A549 (cell line): ENCODE measurements around the gene ERI2. TPM values are rescaled to one million over a fixed set of nuclear protein-coding genes. Genes with fewer than 3 reads are reported as not detected.

Experiments
- ATAC-seq, 2 experiments: fragments of 200-7000 bp in 1 of 2; fragments of >200 bp in 1 of 2; cut with Nextera tagmentation in 1 of 2; cut with Tn5 transposase in 1 of 2; 3 replicates each; pipeline versions ENCODE4 v1.8.0 to v1.9.1; 2018 to 2020; ENCODE audit warnings: mild to moderate bottlenecking in 1 of 2, moderate library complexity in 1 of 2
- CTCF ChIA-PET: fragments of 300-600 bp; sonication (Branson Sonifier 250); formaldehyde crosslinking; extraction: SDS; loops from one replicate; lab custom pipeline; 2021; ENCODE audit warnings: antibody characterized with exemption, inconsistent platforms; lab: Yijun Ruan, JAX
- POLR2A ChIA-PET: fragments of 350-600 bp; formaldehyde crosslinking; extraction: SDS; loops from one replicate; lab custom pipeline; 2021; ENCODE audit warnings: antibody characterized with exemption, inconsistent platforms; lab: Yijun Ruan, JAX
- DNase-seq, 2 experiments: peaks; one replicate each; pipeline versions ENCODE4 v3.0.0 to v3.0.0-alpha.2; 2011 to 2016; ENCODE audit warnings: low read depth in 1 of 2, low spot score in 1 of 2
- FAIRE-seq: peaks from 2 replicates; lab custom pipeline; 2011; peaks lifted over from hg19 to GRCh38; lab: Jason Lieb, UNC
- H3K27ac ChIP-seq, 2 experiments: fragments of >200 bp; sonication (Bioruptor Twin); formaldehyde crosslinking; 3 replicates each; pipeline ENCODE4 v1.5.1; 2016 to 2017
- H3K4me1 ChIP-seq: fragments of >200 bp; sonication (Bioruptor Twin); formaldehyde crosslinking; 3 replicates; pipeline ENCODE4 v1.6.1; 2016
- H3K4me2 ChIP-seq: fragments of >200 bp; sonication (Bioruptor Twin); formaldehyde crosslinking; 3 replicates; pipeline ENCODE4 v1.6.1; 2016
- H3K4me3 ChIP-seq: fragments of >200 bp; sonication (Bioruptor Twin); formaldehyde crosslinking; 3 replicates; pipeline ENCODE4 v1.5.1; 2016
- H3K9me3 ChIP-seq: fragments of >200 bp; sonication (Bioruptor Twin); formaldehyde crosslinking; 3 replicates; pipeline ENCODE4 v1.6.1; 2016
- BCL3 ChIP-seq: fragments of >200 bp; sonication (Bioruptor Twin); formaldehyde crosslinking; IDR thresholded peaks from 3 replicates; pipeline ENCODE4 v1.6.1; 2016
- CEBPB ChIP-seq, 2 experiments: fragments of >200 bp in 1 of 2; sonication (Bioruptor Twin) in 1 of 2; formaldehyde crosslinking in 1 of 2; IDR thresholded peaks; 2 replicates each; pipeline ENCODE4 v1.6.1; 2012 to 2016
- CTCF ChIP-seq: fragments of >200 bp; sonication (Bioruptor Twin); formaldehyde crosslinking; IDR thresholded peaks from 3 replicates; pipeline ENCODE4 v1.5.1; 2016
- EHMT2 ChIP-seq: fragments of 200-600 bp; sonication (generic); IDR thresholded peaks from 2 replicates; pipeline ENCODE4 v1.6.1; 2016; ENCODE audit warnings: antibody characterized with exemption, low read depth, mild to moderate bottlenecking, moderate library complexity
- FOXS1 ChIP-seq: fragments of 250-450 bp; sonication (Bioruptor Pico); IDR thresholded peaks from 2 replicates; pipeline ENCODE4 v1.5.0; 2020; ENCODE audit warnings: mild to moderate bottlenecking, moderate library complexity
- GATA3 ChIP-seq: IDR thresholded peaks from 2 replicates; pipeline ENCODE4 v1.6.1; 2012; ENCODE audit warnings: borderline replicate concordance
- HEYL ChIP-seq: fragments of 250-450 bp; sonication (Bioruptor Pico); IDR thresholded peaks from 2 replicates; pipeline ENCODE4 v1.8.0; 2021; ENCODE audit warnings: mild to moderate bottlenecking, moderate library complexity
- KDM1A ChIP-seq: fragments of 200-600 bp; sonication (generic); IDR thresholded peaks from 2 replicates; pipeline ENCODE4 v1.6.1; 2016; ENCODE audit warnings: low read depth, mild to moderate bottlenecking
- KDM5A ChIP-seq: fragments of 200-600 bp; sonication (generic); IDR thresholded peaks from 2 replicates; pipeline ENCODE4 v1.6.1; 2016; ENCODE audit warnings: antibody characterized with exemption, mild to moderate bottlenecking
- MYC ChIP-seq: IDR thresholded peaks from 2 replicates; pipeline ENCODE4 v1.6.1; 2012; ENCODE audit warnings: mild to moderate bottlenecking, inconsistent platforms, low read length, improper control_type of control experiment, borderline replicate concordance
- PBX3 ChIP-seq: IDR thresholded peaks from 2 replicates; pipeline ENCODE4 v1.6.1; 2012
- POLR2A ChIP-seq: IDR thresholded peaks from 2 replicates; pipeline ENCODE4 v1.6.1; 2012; ENCODE audit warnings: mild to moderate bottlenecking, low read length
- POLR2AphosphoS2 ChIP-seq: conservative IDR thresholded peaks from 2 replicates; pipeline ENCODE4 v1.6.1; 2012; ENCODE audit warnings: low read length, improper control_type of control experiment, inconsistent platforms
- RAD21 ChIP-seq, 2 experiments: fragments of >200 bp in 1 of 2; sonication (Bioruptor Twin) in 1 of 2; formaldehyde crosslinking in 1 of 2; IDR thresholded peaks in 1 of 2; conservative IDR thresholded peaks in 1 of 2; 2 replicates in 1 of 2; 3 replicates in 1 of 2; pipeline ENCODE4 v1.6.1; 2012 to 2018; ENCODE audit warnings: inconsistent platforms in 1 of 2
- SMC3 ChIP-seq: fragments of >200 bp; sonication (Bioruptor Twin); formaldehyde crosslinking; IDR thresholded peaks from 3 replicates; pipeline ENCODE4 v1.6.1; 2018; ENCODE audit warnings: inconsistent platforms
- SREBF2 ChIP-seq: fragments of 450-650 bp; IDR thresholded peaks from 2 replicates; pipeline ENCODE4 v1.6.1; 2014; ENCODE audit warnings: mild to moderate bottlenecking, moderate library complexity
- TFCP2L1 ChIP-seq: fragments of 250-450 bp; sonication (Bioruptor Pico); IDR thresholded peaks from 2 replicates; pipeline ENCODE4 v1.5.0; 2021; ENCODE audit warnings: mild to moderate bottlenecking
- USF2 ChIP-seq: fragments of 450-650 bp; IDR thresholded peaks from 2 replicates; pipeline ENCODE4 v1.6.1; 2014; ENCODE audit warnings: antibody characterized with exemption
- ZFP36 ChIP-seq: fragments of 450-650 bp; IDR thresholded peaks from 2 replicates; pipeline ENCODE4 v1.6.1; 2014; ENCODE audit warnings: borderline replicate concordance; ENCODE audit not compliant: partially characterized antibody
- ZNF302 ChIP-seq: fragments of 250-450 bp; sonication (Bioruptor Pico); IDR thresholded peaks from 2 replicates; pipeline ENCODE4 v1.9.0; 2021; ENCODE audit warnings: inconsistent platforms, mild to moderate bottlenecking, moderate library complexity
- ZSCAN20 ChIP-seq: fragments of 250-450 bp; sonication (Bioruptor Pico); IDR thresholded peaks from 2 replicates; pipeline ENCODE4 v1.8.0; 2022; ENCODE audit warnings: mild to moderate bottlenecking, moderate library complexity
- WGBS: methylation state at CpG from one replicate; pipeline ENCODE4 v1.1.6; 2017; ENCODE audit errors: missing lambda C conversion rate; 5-methylcytosine and 5-hydroxymethylcytosine counted together
- polyA plus RNA-seq, 4 experiments: library from polyadenylated mRNA; depleted of rRNA in 3 of 4; stranded (reverse); fragments of >200 nt; fragmentation: RNase III in 1 of 4; extraction: RNeasy Plus Mini Kit Qiagen cat#74134 plus additional on column Dnase treatment in 1 of 4; gene quantifications; 2 replicates in 3 of 4; 3 replicates in 1 of 4; pipeline ENCODE4 v1.2.3, GENCODE V29; 2011 to 2017

ERI2 gene
- polyA plus RNA-seq, 2 of the 4 experiments (the other 2 are of a cell fraction) = 15.9 to 25.1 TPM

GRCh38 chr16:20774703-20775362 lies 31.4 kb downstream of the ERI2 start:
- Histone ChIP-seq H3K4me3 (no peak overlapping the region), H3K4me1 (no peaks in the 10 kb centered on the region), H3K4me2 (no peak overlapping the region), H3K9me3 (peaks cover 7% of the 10 kb centered on the region; the same call in 1 of the 3 replicates), H3K27ac (no peak overlapping the region)
- FAIRE-seq (no peak), ATAC-seq (peak; percentile 98 to 100), DNase-seq (peak; percentile 64 to 77)
- ChIA-PET CTCF (interaction anchor here (0.7 to 3.4 kb wide), 10 partner anchors 9 to 1547 kb away, joined by 3 to 12 read pairs (median 3); no protein-coding TSS in a partner anchor), POLR2A (no interaction called here)
- TF ChIP-seq SMC3 (peak; percentile 38; the same call in 1 of the 3 replicates), KDM1A (no peak), RAD21 (conservative IDR thresholded peaks at IDR 0.05 in 1 of 2, IDR thresholded peaks at IDR 0.05 in 1 of 2) (peak; percentile 44 to 45), CTCF (peak; percentile 58)
- WGBS = 73% methylated on average over 5 of the region's 7 CpGs

GRCh38 chr16:20773679-20774078 lies 32.6 kb downstream of the ERI2 start:
- POLR2A ChIA-PET = no interaction called here
- CTCF ChIA-PET = interaction anchor here (1.0 to 3.4 kb wide), 4 partner anchors 8 to 30 kb away, joined by 3 to 12 read pairs (median 3); no protein-coding TSS in a partner anchor
- 82% methylated on average over 3 of the region's 3 CpGs for WGBS

More at GRCh38 chr16:20773679-20774078, 32.6 kb downstream of the ERI2 start:
- H3K4me3 ChIP-seq = no peak overlapping the region
- no peak overlapping the region for H3K27ac ChIP-seq
- no peak for FAIRE-seq
- TF ChIP-seq ZNF302 (CRISPR knock-in tag) (no peak), FOXS1 (no peak), PBX3 (no peak), GATA3 (no peak), MYC (no peak), RAD21 (conservative IDR thresholded peaks at IDR 0.05 in 1 of 2, IDR thresholded peaks at IDR 0.05 in 1 of 2) (no peak), SREBF2 (no peak), POLR2AphosphoS2 (no peak), POLR2A (no peak), TFCP2L1 (CRISPR knock-in tag) (no peak), ZFP36 (no peak), HEYL (CRISPR knock-in tag) (no peak), KDM5A (no peak), EHMT2 (no peak), CEBPB (IDR thresholded peaks at IDR 0.05) (no peak), ZSCAN20 (CRISPR knock-in tag) (no peak), USF2 (no peak), BCL3 (no peak)
- no peak for DNase-seq
- no peaks in the 10 kb centered on the region for H3K4me1 ChIP-seq
- H3K9me3 ChIP-seq = peaks cover 7% of the 10 kb centered on the region; the same call in 1 of the 3 replicates
- H3K4me2 ChIP-seq = no peak overlapping the region
- ATAC-seq = no peak
